Fibroblast of lung (primary cell): Measurements from ENCODE around the gene LIN37. TPM values are rescaled to one million over a fixed set of nuclear protein-coding genes. Genes with fewer than 3 reads are reported as not detected.
A peak's percentile ranks its signal among the peaks of the same experiment; 100 is the strongest.

Experiments used
- DNase-seq, 2 donors: peaks; one replicate each; pipeline versions ENCODE4 v3.0.0 to v3.0.0-alpha.2; 2010; ENCODE audit warnings: low read depth in 2 of 2
- H2AFZ ChIP-seq: 2 replicates; pipeline ENCODE4 v1.5.1; 2012; ENCODE audit warnings: low read length, control low read depth, inconsistent platforms
- H3K27ac ChIP-seq: 2 replicates; pipeline ENCODE4 v1.5.1; 2011; ENCODE audit warnings: low read length, control low read depth; ENCODE audit not compliant: insufficient read depth
- H3K27me3 ChIP-seq: 2 replicates; pipeline ENCODE4 v1.5.1; 2011; ENCODE audit warnings: mild to moderate bottlenecking, low read length; ENCODE audit not compliant: control insufficient read depth, insufficient read depth
- H3K36me3 ChIP-seq: 2 replicates; pipeline ENCODE4 v1.5.1; 2011; ENCODE audit warnings: low read length; ENCODE audit not compliant: control insufficient read depth, insufficient read depth
- H3K4me1 ChIP-seq: 2 replicates; pipeline ENCODE4 v1.5.1; 2011; ENCODE audit warnings: low read length; ENCODE audit not compliant: control insufficient read depth, insufficient read depth; ENCODE audit errors: extremely low read depth
- H3K4me2 ChIP-seq: 2 replicates; pipeline ENCODE4 v1.5.1; 2011; ENCODE audit warnings: low read length, control low read depth; ENCODE audit not compliant: insufficient read depth; ENCODE audit errors: extremely low read depth
- H3K4me3 ChIP-seq, 4 experiments: fragments of 200-600 bp in 1 of 4; sonication (generic) in 1 of 4; replicated peaks in 1 of 4; 2 replicates each; pipeline ENCODE4 v1.5.1; 2011 to 2016; ENCODE audit warnings: low read length in 4 of 4, low read depth in 3 of 4, mild to moderate bottlenecking in 3 of 4, control low read depth in 2 of 4, inconsistent platforms in 1 of 4, mixed read lengths in 1 of 4; ENCODE audit not compliant: insufficient read depth in 1 of 4; ENCODE audit errors: control extremely low read depth in 1 of 4
- H3K79me2 ChIP-seq: 2 replicates; pipeline ENCODE4 v1.5.1; 2012; ENCODE audit warnings: mild to moderate bottlenecking, low read length, inconsistent platforms; ENCODE audit not compliant: control insufficient read depth, insufficient read depth
- H3K9ac ChIP-seq: 2 replicates; pipeline ENCODE4 v1.5.1; 2011; ENCODE audit warnings: mild to moderate bottlenecking, low read length, control low read depth; ENCODE audit not compliant: insufficient read depth
- H3K9me3 ChIP-seq: 2 replicates; pipeline ENCODE4 v1.5.1; 2012; ENCODE audit warnings: low read depth, low read length; ENCODE audit not compliant: control insufficient read depth, insufficient read depth
- H4K20me1 ChIP-seq: 2 replicates; pipeline ENCODE4 v1.5.1; 2011; ENCODE audit warnings: low read length; ENCODE audit not compliant: control insufficient read depth, insufficient read depth; ENCODE audit errors: extremely low read depth
- CTCF ChIP-seq, 2 donors: IDR thresholded peaks in 1 of 2; conservative IDR thresholded peaks in 1 of 2; 1 replicate in 1 of 2; 2 replicates in 1 of 2; pipeline ENCODE4 v1.5.1; 2011 to 2012; ENCODE audit warnings: low read length in 2 of 2, control low read depth in 1 of 2, inconsistent platforms in 1 of 2, low read depth in 1 of 2, mild to moderate bottlenecking in 1 of 2
- EZH2 ChIP-seq: IDR thresholded peaks from 2 replicates; pipeline ENCODE4 v1.5.1; 2012; ENCODE audit warnings: low read length, control low read depth, mild to moderate bottlenecking; ENCODE audit errors: missing control alignments
- polyA plus RNA-seq, 2 donors: library from polyadenylated mRNA; depleted of rRNA in 1 of 2; stranded (reverse) in 1 of 2; unstranded in 1 of 2; fragments of >200 nt; gene quantifications; 2 replicates each; pipeline ENCODE4 v1.2.1, GENCODE V29; 2011 to 2012; ENCODE audit warnings: missing spikeins in 1 of 2
- total RNA-seq: library from RNA; depleted of rRNA; stranded (reverse); fragments of >200 nt; gene quantifications from 2 replicates; pipeline ENCODE4 v1.2.1, GENCODE V29; 2014

Gene LIN37
- total and polyA plus RNA-seq, 2 donors (not counting 1 experiment from before 2014, with no cell fraction given) = 6.4 to 10.3 TPM

- peak overlapping the region; percentile 65 for H3K27ac ChIP-seq
- DNase-seq = peak in 1 of 2 donors; percentile 45
Measured at GRCh38 chr19:35715981-35716800, 32.2 kb upstream of the LIN37 start.

GRCh38 chr19:35716801-35717664 lies 31.3 kb upstream of the LIN37 start:
- Histone ChIP-seq H3K4me1 (peaks cover 9% of the 10 kb centered on the region), H3K9me3 (no peaks in the 10 kb centered on the region), H3K4me2 (peak overlapping the region; percentile 98), H3K27ac (peak overlapping the region; percentile 65), H4K20me1 (no peaks in the 10 kb centered on the region), H3K36me3 (peaks cover 12% of the 10 kb centered on the region), H3K79me2 (peaks cover 32% of the 10 kb centered on the region), H3K4me3 (peak overlapping the region; percentile 64 to 95 (median 82)), H3K9ac (peak overlapping the region; percentile 66), H3K27me3 (no peaks in the 10 kb centered on the region), H2AFZ (peak overlapping the region; percentile 97)
- no peak for TF ChIP-seq EZH2
- peak; percentile 77 to 89 for TF ChIP-seq CTCF (conservative IDR thresholded peaks at IDR 0.05 in 1 of 2, IDR thresholded peaks at IDR 0.05 in 1 of 2; ENCODE audit: low read depth in 1 of 2, low read length in 2 of 2)
- peak; percentile 93 to 94 for DNase-seq

More at GRCh38 chr19:35715981-35716800, 32.2 kb upstream of the LIN37 start:
- Histone ChIP-seq H2AFZ (peak overlapping the region; percentile 97), H4K20me1 (no peaks in the 10 kb centered on the region), H3K4me1 (peaks cover 9% of the 10 kb centered on the region), H3K36me3 (peaks cover 9% of the 10 kb centered on the region), H3K4me3 (peak overlapping the region; percentile 64 to 95 (median 82)), H3K4me2 (peak overlapping the region; percentile 98), H3K79me2 (peaks cover 27% of the 10 kb centered on the region), H3K9me3 (no peaks in the 10 kb centered on the region), H3K27me3 (no peaks in the 10 kb centered on the region), H3K9ac (peak overlapping the region; percentile 66)
- TF ChIP-seq CTCF (conservative IDR thresholded peaks at IDR 0.05 in 1 of 2, IDR thresholded peaks at IDR 0.05 in 1 of 2; ENCODE audit: low read depth in 1 of 2, low read length in 2 of 2) (no peak), EZH2 (no peak)
